Activated naive CD8-positive, alpha-beta T cell treated with anti-CD3 and anti-CD28 coated beads, Interleukin-2, amount 50 U/mL, for 16 hours (primary cell): Measurements from ENCODE around the gene LRRC4C.

Experiments used
- DNase-seq: peaks from one replicate; pipeline ENCODE4 v3.0.0-alpha.2; 2020; ENCODE audit warnings: low read depth, low spot score

The LRRC4C gene

GRCh38 chr11:40292721-40293508 lies 1166.5 kb downstream of the LRRC4C start:
- no peak for DNase-seq

GRCh38 chr11:40291741-40292140 lies 1167.7 kb downstream of the LRRC4C start:
- no peak for DNase-seq

GRCh38 chr11:40291329-40291728 lies 1168.1 kb downstream of the LRRC4C start:
- no peak for DNase-seq

DNA sequence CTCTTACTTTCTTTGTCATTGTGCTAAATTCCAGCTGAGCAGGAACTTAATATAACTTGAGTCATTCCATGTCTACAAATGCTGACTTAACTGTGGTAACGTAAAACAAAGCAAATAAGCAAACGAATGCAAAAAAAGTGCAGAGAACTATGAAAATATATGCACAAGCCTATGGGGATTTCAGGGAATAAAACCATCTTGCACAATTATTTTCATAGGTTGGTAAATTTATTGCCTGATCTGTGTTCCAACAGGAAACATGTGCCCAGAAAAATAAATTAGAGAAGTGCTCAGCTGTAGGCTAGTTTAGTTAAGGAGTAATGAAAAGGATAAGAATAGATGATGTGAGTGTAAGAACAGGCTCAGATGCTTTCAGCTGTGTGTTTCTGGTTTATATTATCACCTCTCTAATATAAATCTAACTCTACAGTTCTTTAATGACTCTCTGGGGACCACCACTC lies 1169.3 kb downstream of the LRRC4C start:
- DNase-seq = no peak

- no peak for DNase-seq
Measured at GRCh38 chr11:40289370-40289769, 1170.1 kb downstream of the LRRC4C start.

GRCh38 chr11:40287916-40288803 lies 1171.3 kb downstream of the LRRC4C start:
- no peak for DNase-seq

DNA sequence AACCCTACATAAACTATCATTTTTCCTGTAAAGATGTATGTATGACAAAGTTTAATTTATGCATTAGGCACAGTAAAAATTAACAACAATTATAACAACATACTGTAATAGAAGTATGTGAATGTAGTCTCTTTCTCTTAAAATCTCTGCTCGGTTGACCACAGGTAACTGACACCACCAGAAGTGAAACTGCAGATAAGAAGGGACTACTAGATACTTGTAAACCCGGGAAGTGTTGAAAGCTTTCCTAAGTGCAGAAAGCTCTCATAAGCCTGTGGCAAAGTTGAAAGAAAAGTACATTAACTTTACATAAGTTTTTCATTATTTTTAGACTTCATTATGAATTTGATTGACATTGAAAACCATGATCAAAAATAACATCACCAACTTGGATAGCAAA lies 1173.3 kb downstream of the LRRC4C start:
- DNase-seq = no peak

GRCh38 chr11:40285558-40285957 lies 1173.9 kb downstream of the LRRC4C start:
- no peak for DNase-seq

- DNase-seq = no peak
Measured at GRCh38 chr11:40281052-40281580, 1178.3 kb downstream of the LRRC4C start.

GRCh38 chr11:40280159-40281051 lies 1179.0 kb downstream of the LRRC4C start:
- DNase-seq = no peak

GRCh38 chr11:40276960-40277359 lies 1182.5 kb downstream of the LRRC4C start:
- no peak for DNase-seq

DNA sequence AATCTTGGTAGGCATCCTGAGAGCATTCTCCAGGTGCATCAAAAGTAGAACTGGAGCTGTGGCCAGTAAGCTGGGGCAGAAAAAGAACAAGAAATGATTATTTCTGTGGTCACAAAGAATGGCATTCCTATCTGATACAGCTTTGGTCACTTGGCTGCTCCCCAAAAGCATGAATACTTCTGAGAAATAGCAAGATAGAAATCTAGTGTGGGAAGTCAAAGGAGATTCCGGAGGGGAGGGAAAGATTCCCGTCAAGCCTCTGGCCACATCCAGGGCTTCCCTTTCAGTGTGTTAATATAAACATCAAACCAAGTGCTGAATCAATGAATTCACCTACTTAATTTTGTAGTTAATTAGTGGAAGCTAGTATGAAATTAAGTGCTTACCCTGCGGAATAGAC lies 1185.4 kb downstream of the LRRC4C start:
- no peak for DNase-seq

- DNase-seq = no peak
Measured at GRCh38 chr11:40273192-40273732, 1186.2 kb downstream of the LRRC4C start.

DNA sequence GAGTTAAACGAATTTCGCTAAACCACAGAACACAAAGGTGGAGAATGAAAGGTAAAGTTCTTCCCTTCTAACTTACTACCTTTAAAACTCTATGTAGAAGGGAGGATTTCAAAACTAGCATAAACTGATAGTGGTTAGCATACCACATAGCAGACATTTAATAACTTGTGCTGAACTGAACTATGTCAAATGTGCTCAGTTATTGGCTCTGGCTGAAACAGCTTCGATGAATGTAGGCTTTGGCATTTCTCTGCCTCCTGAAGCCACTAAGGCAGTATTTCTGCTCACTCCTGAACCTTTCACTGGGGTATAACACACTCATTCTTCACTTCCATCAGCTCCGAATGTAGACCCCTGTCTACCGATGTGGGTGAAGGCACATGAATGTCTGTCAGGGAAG lies 1188.1 kb downstream of the LRRC4C start:
- DNase-seq = no peak

DNA sequence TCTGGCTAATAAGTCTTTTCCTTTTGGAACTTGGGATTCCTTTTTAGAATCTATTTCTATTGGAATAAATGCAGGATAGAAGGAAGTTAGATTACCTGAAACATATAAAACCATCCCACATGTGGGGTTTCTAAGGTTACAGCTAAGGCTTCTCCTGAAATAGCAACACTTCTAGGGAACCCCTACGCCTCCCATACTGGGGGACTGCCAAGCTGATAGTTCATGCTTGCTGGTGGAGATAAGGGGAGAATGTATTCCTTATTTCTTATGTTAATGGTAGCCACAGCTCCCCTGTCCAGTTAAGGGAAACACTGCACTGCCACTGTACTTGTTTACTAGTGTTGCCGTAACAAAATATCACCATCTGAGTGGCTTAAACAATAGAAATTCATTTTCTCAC lies 1189.6 kb downstream of the LRRC4C start:
- DNase-seq = no peak

DNA sequence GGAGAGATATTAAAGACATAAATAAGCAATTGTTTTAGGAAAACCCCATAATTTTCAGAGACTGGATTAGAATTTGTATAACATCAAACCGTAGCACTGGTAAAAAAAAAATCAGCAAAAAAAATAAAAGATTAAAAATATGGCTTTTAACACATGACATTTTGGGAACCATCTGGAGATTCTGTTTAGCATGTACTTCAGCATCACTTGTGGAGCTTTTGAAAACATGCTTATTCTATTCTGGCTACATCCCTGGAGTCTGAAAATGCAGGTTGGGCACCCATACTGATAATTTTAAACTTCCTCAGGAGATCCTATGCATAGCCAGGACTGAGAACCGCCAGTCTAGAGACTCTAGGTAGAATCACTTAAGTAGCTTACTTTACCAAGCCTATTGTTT lies 1190.9 kb downstream of the LRRC4C start:
- no peak for DNase-seq

- no peak for DNase-seq
Measured at GRCh38 chr11:40255457-40255856, 1204.0 kb downstream of the LRRC4C start.

DNA sequence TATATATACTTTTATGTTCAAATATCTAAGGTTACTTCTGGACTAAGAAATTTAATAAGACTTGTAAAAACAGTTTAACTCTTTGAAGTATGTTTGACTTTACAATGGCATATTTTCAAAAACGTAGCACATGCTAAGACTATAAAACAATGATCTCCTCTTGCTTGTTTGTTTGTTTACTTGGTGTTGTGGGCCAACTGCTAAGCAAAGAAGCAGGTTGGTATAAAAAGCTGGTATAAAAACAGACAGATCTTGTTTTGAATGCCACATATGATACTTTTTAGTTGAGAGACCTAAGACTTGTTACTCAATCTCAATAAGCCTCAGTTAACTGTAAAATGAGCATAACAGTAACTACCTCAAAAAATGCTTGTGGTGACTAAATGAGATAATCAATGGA lies 1206.3 kb downstream of the LRRC4C start:
- DNase-seq = no peak

DNA sequence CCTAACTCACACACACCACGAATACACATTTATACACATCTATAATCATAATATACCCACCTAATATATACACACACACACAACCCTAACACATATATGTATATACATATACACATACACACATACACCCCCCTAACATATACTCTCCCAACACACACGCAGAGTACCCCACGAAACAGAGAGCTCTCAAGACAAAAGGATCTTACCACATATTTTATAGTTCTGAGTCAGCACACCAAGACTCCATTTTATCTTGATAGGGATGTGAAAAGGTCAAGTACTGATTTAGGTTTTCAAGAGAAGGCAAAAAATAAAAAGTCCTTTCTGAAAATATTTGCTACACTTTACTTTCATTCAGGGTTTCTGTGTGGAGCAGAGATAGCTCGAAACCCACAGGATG lies 1207.2 kb downstream of the LRRC4C start:
- no peak for DNase-seq

DNA sequence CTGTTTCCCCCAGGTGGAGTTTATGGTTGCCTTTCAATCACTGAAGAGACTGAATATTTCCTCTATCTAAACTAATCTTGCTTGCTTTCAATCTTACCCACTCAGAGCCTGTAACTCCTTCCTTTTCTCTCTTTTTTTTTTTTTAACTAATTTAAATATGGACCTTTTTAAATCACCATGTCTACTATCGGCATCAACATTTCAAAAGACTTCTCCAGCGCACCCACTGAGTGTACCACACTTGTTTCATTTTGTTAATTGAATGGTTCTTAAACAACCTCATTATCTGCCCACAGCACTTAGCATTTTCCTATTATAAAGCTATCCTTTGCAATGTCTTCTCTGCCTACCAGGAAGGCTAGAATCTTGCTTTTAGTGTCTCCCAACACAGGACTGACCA lies 1212.5 kb downstream of the LRRC4C start:
- DNase-seq = no peak

GRCh38 chr11:40241524-40242051 lies 1217.9 kb downstream of the LRRC4C start:
- DNase-seq = no peak
